Thyroid gland (tissue), 4 donors: ENCODE data around the gene TRIM50. TPM values are rescaled to one million over a fixed set of nuclear protein-coding genes. Genes with fewer than 3 reads are reported as not detected.
"Not testable (repeated sequence)": the region's sequence is repeated elsewhere in the genome, so short reads cannot be mapped to it uniquely, and the experiment has no call there.

Experiments used
- DNase-seq, 2 donors: peaks; one replicate each; pipeline ENCODE4 v3.0.0-alpha.2; 2019
- H3K27ac ChIP-seq, 3 donors: fragments of 200-600 bp; sonication (generic); 1 replicate in 2 of 3; 2 replicates in 1 of 3; pipeline ENCODE4 v1.5.1; 2016 to 2019; ENCODE audit warnings: mild to moderate bottlenecking in 1 of 3, moderate library complexity in 1 of 3
- H3K27me3 ChIP-seq: fragments of 200-600 bp; sonication (generic); one replicate; pipeline ENCODE4 v1.5.1; 2019
- H3K36me3 ChIP-seq, 2 donors: fragments of 200-600 bp; sonication (generic); one replicate each; pipeline ENCODE4 v1.5.1; 2016 to 2019
- H3K4me1 ChIP-seq, 2 donors: fragments of 200-600 bp; sonication (generic); one replicate each; pipeline ENCODE4 v1.5.1; 2017 to 2019
- H3K4me3 ChIP-seq, 3 donors: fragments of 200-600 bp; sonication (generic); replicated peaks in 1 of 3; 1 replicate in 2 of 3; 2 replicates in 1 of 3; pipeline ENCODE4 v1.5.1; 2016; ENCODE audit warnings: mild to moderate bottlenecking in 1 of 3
- H3K9me3 ChIP-seq: fragments of 200-600 bp; sonication (generic); one replicate; pipeline ENCODE4 v1.5.1; 2017
- CTCF ChIP-seq, 6 experiments: fragments of 200-600 bp in 3 of 6; fragments of 450-650 bp in 3 of 6; sonication (generic) in 3 of 6; IDR thresholded peaks; one replicate each; pipeline ENCODE4 v1.5.1; 2016 to 2019; ENCODE audit warnings: antibody characterized with exemption in 6 of 6, mild to moderate bottlenecking in 2 of 6, inconsistent platforms in 1 of 6, moderate library complexity in 1 of 6
- POLR2A ChIP-seq, 2 donors: fragments of 450-650 bp; IDR thresholded peaks; one replicate each; pipeline ENCODE4 v1.6.1; 2017; ENCODE audit warnings: antibody characterized with exemption in 2 of 2, mild to moderate bottlenecking in 2 of 2, moderate library complexity in 1 of 2
- WGBS, 2 donors: methylation state at CpG; one replicate each; pipeline ENCODE4 v1.1.5; 2017; 5-methylcytosine and 5-hydroxymethylcytosine counted together
- intact Hi-C: fragments of 100-400 bp; cut with DNase I; formaldehyde crosslinking; loops from one replicate; pipeline ENCODE4 v1.15.1; 2023
- total RNA-seq, 4 donors: library from RNA; depleted of rRNA; stranded (reverse); fragments of >200 nt; gene quantifications; one replicate each; pipeline ENCODE4 v1.2.3, GENCODE V29; 2016

Gene TRIM50
- total RNA-seq, 4 donors from 2014 or later, result 1.0 to 1.7 (median 1.5) TPM; not detected in 1

GRCh38 chr7:73366990-73367389, 39.1 kb upstream of the TRIM50 start:
- no peaks in the 10 kb centered on the region for H3K36me3 ChIP-seq
- intact Hi-C loops, result no loop called here
- no peaks in the 10 kb centered on the region for H3K9me3 ChIP-seq
- 75 to 85% methylated on average over 12 of the region's 12 CpGs for WGBS, 2 donors
- TF ChIP-seq CTCF (IDR thresholded peaks at IDR 0.05) (no peak), POLR2A (IDR thresholded peaks at IDR 0.05) (no peak)
- H3K4me1 ChIP-seq, result no peaks in the 10 kb centered on the region
- H3K27ac ChIP-seq, result no peak overlapping the region
- no peak overlapping the region for H3K4me3 ChIP-seq
- no peak for DNase-seq
- no peaks in the 10 kb centered on the region for H3K27me3 ChIP-seq

GRCh38 chr7:73366127-73366526, 38.2 kb upstream of the TRIM50 start:
- no peak for TF ChIP-seq POLR2A (IDR thresholded peaks at IDR 0.05)
- TF ChIP-seq CTCF (IDR thresholded peaks at IDR 0.05), result no peak
- Histone ChIP-seq H3K4me1 (no peaks in the 10 kb centered on the region), H3K4me3 (no peak overlapping the region), H3K9me3 (no peaks in the 10 kb centered on the region), H3K27ac (no peak overlapping the region), H3K36me3 (no peaks in the 10 kb centered on the region), H3K27me3 (no peaks in the 10 kb centered on the region)
- WGBS, 2 donors, result 85 to 96% methylated on average over 10 to 11 of the region's 11 CpGs
- intact Hi-C loops, result no loop called here
- DNase-seq, result no peak

- no peak for DNase-seq
- no peak overlapping the region for H3K4me3 ChIP-seq
- H3K9me3 ChIP-seq, result no peaks in the 10 kb centered on the region
- no peaks in the 10 kb centered on the region for H3K36me3 ChIP-seq
- 60 to 68% methylated on average over 7 to 13 of the region's 25 CpGs for WGBS, 2 donors
- intact Hi-C loops, result no loop called here
- no peak overlapping the region for H3K27ac ChIP-seq
- TF ChIP-seq POLR2A (IDR thresholded peaks at IDR 0.05) (no peak), CTCF (IDR thresholded peaks at IDR 0.05) (no peak)
- H3K4me1 ChIP-seq, result peaks cover 0 to under 1% of the 10 kb centered on the region in 2 donors
- H3K27me3 ChIP-seq, result no peaks in the 10 kb centered on the region
Observed at GRCh38 chr7:73364006-73364728, 36.3 kb upstream of the TRIM50 start.

GRCh38 chr7:73363225-73364005, 35.5 kb upstream of the TRIM50 start:
- Histone ChIP-seq H3K4me1 (peaks cover 5 to 8% of the 10 kb centered on the region in 2 donors), H3K4me3 (no peak overlapping the region), H3K9me3 (no peaks in the 10 kb centered on the region), H3K27ac (no peak overlapping the region), H3K36me3 (no peaks in the 10 kb centered on the region), H3K27me3 (no peaks in the 10 kb centered on the region)
- no peak for DNase-seq
- intact Hi-C loops, result no loop called here
- TF ChIP-seq CTCF (IDR thresholded peaks at IDR 0.05) (no peak), POLR2A (IDR thresholded peaks at IDR 0.05) (no peak)
- 79 to 85% methylated on average over 24 to 28 of the region's 28 CpGs for WGBS, 2 donors

GRCh38 chr7:73360590-73360989, 32.7 kb upstream of the TRIM50 start:
- H3K27ac ChIP-seq, H3K9me3 ChIP-seq, intact Hi-C loops, H3K4me3 ChIP-seq, DNase-seq, H3K27me3 ChIP-seq, H3K36me3 ChIP-seq: not testable (repeated sequence)
- WGBS, 2 donors, result 92% methylated on average over 1 of the region's 1 CpG
- peaks cover 15 to 17% of the 10 kb centered on the region in 2 donors for H3K4me1 ChIP-seq
